GM12878 (cell line): ENCODE data around the gene PIGS.

Experiments
- CEBPB ChIP-seq, 2 experiments: fragments of 150-350 bp in 1 of 2; IDR thresholded peaks; 2 replicates each; pipeline ENCODE4 v1.6.1; 2012 to 2014; ENCODE audit warnings: low read depth in 2 of 2, low read length in 2 of 2, borderline replicate concordance in 1 of 2, inconsistent platforms in 1 of 2
- CTCF ChIP-seq, 3 experiments: IDR thresholded peaks in 2 of 3; conservative IDR thresholded peaks in 1 of 3; 2 replicates each; pipeline ENCODE4 v1.5.1; 2011; ENCODE audit warnings: low read depth in 3 of 3, low read length in 3 of 3, mild to moderate bottlenecking in 3 of 3, control low read depth in 2 of 3, moderate library complexity in 2 of 3, inconsistent platforms in 1 of 3, mixed read lengths in 1 of 3; ENCODE audit not compliant: control insufficient read depth in 2 of 3, insufficient read depth in 1 of 3; ENCODE audit errors: extremely low read depth in 1 of 3
- EP300 ChIP-seq, 2 experiments: fragments of 150-350 bp in 1 of 2; IDR thresholded peaks; 2 replicates each; pipeline ENCODE4 v1.6.1; 2011 to 2012; ENCODE audit warnings: low read depth in 2 of 2, low read length in 2 of 2, borderline replicate concordance in 1 of 2, improper control_type of control experiment in 1 of 2, inconsistent platforms in 1 of 2; ENCODE audit not compliant: control insufficient read depth in 1 of 2
- ETV6 ChIP-seq, 2 experiments: fragments of 450-650 bp in 1 of 2; IDR thresholded peaks in 1 of 2; conservative IDR thresholded peaks in 1 of 2; 2 replicates each; pipeline ENCODE4 v1.6.1; 2014; ENCODE audit warnings: antibody characterized with exemption in 1 of 2, borderline replicate concordance in 1 of 2, low read depth in 1 of 2, mild to moderate bottlenecking in 1 of 2, moderate library complexity in 1 of 2
- GABPA ChIP-seq: IDR thresholded peaks from 2 replicates; pipeline ENCODE4 v1.6.1; 2014; ENCODE audit warnings: antibody characterized with exemption, low read depth, mild to moderate bottlenecking, inconsistent platforms
- JUND ChIP-seq: IDR thresholded peaks from 2 replicates; pipeline ENCODE4 v1.6.1; 2012; ENCODE audit warnings: low read depth, mild to moderate bottlenecking, low read length, improper control_type of control experiment, moderate library complexity
- MAX ChIP-seq: IDR thresholded peaks from 2 replicates; pipeline ENCODE4 v1.6.1; 2012; ENCODE audit warnings: low read depth, low read length, improper control_type of control experiment
- MTA3 ChIP-seq: IDR thresholded peaks from 2 replicates; pipeline ENCODE4 v1.6.1; 2012; ENCODE audit warnings: low read length, inconsistent platforms, borderline replicate concordance
- POLR2A ChIP-seq: IDR thresholded peaks from 2 replicates; pipeline ENCODE4 v1.6.1; 2011; ENCODE audit warnings: low read depth, mild to moderate bottlenecking, low read length
- RCOR1 ChIP-seq: conservative IDR thresholded peaks from 2 replicates; pipeline ENCODE4 v1.6.1; 2012; ENCODE audit warnings: low read depth, low read length, improper control_type of control experiment
- SMAD1 ChIP-seq: fragments of 450-650 bp; IDR thresholded peaks from 2 replicates; pipeline ENCODE4 v1.6.1; 2018; ENCODE audit warnings: mild to moderate bottlenecking, low read depth; ENCODE audit not compliant: partially characterized antibody
- TF ChIP-seq, protein P1 (sequence below): IDR thresholded peaks from 2 replicates; pipeline ENCODE4 v1.6.1; 2011; ENCODE audit warnings: low read depth, low read length, improper control_type of control experiment, borderline replicate concordance
- TF ChIP-seq, protein P2 (sequence below): fragments of 450-650 bp; formaldehyde crosslinking; IDR thresholded peaks from 2 replicates; pipeline ENCODE4 v1.4.0; 2020; ENCODE audit warnings: mild to moderate bottlenecking, moderate library complexity

- TF ChIP-seq MAX (no peak), CEBPB (IDR thresholded peaks at IDR 0.05; ENCODE audit: borderline replicate concordance in 1 of 2, low read depth in 2 of 2, low read length in 2 of 2) (no peak), CTCF (IDR thresholded peaks at IDR 0.05 in 2 of 3, conservative IDR thresholded peaks at IDR 0.05 in 1 of 3; ENCODE audit: control insufficient read depth in 2 of 3, extremely low read depth in 1 of 3, insufficient read depth in 1 of 3, low read depth in 3 of 3, low read length in 3 of 3) (no peak), SMAD1 (no peak), EP300 (IDR thresholded peaks at IDR 0.05; ENCODE audit: borderline replicate concordance in 1 of 2, control insufficient read depth in 1 of 2, low read depth in 2 of 2, low read length in 2 of 2) (no peak), JUND (no peak), GABPA (no peak), ETV6 (conservative IDR thresholded peaks at IDR 0.05 in 1 of 2, IDR thresholded peaks at IDR 0.05 in 1 of 2; ENCODE audit: borderline replicate concordance in 1 of 2, low read depth in 1 of 2) (no peak), POLR2A (no peak), MTA3 (no peak), RCOR1 (no peak)
- TF ChIP-seq, protein P1, sequence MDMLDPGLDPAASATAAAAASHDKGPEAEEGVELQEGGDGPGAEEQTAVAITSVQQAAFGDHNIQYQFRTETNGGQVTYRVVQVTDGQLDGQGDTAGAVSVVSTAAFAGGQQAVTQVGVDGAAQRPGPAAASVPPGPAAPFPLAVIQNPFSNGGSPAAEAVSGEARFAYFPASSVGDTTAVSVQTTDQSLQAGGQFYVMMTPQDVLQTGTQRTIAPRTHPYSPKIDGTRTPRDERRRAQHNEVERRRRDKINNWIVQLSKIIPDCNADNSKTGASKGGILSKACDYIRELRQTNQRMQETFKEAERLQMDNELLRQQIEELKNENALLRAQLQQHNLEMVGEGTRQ = no peak
- TF ChIP-seq, protein P2, sequence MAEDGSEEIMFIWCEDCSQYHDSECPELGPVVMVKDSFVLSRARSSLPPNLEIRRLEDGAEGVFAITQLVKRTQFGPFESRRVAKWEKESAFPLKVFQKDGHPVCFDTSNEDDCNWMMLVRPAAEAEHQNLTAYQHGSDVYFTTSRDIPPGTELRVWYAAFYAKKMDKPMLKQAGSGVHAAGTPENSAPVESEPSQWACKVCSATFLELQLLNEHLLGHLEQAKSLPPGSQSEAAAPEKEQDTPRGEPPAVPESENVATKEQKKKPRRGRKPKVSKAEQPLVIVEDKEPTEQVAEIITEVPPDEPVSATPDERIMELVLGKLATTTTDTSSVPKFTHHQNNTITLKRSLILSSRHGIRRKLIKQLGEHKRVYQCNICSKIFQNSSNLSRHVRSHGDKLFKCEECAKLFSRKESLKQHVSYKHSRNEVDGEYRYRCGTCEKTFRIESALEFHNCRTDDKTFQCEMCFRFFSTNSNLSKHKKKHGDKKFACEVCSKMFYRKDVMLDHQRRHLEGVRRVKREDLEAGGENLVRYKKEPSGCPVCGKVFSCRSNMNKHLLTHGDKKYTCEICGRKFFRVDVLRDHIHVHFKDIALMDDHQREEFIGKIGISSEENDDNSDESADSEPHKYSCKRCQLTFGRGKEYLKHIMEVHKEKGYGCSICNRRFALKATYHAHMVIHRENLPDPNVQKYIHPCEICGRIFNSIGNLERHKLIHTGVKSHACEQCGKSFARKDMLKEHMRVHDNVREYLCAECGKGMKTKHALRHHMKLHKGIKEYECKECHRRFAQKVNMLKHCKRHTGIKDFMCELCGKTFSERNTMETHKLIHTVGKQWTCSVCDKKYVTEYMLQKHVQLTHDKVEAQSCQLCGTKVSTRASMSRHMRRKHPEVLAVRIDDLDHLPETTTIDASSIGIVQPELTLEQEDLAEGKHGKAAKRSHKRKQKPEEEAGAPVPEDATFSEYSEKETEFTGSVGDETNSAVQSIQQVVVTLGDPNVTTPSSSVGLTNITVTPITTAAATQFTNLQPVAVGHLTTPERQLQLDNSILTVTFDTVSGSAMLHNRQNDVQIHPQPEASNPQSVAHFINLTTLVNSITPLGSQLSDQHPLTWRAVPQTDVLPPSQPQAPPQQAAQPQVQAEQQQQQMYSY (CRISPR knock-in tag) = no peak
Measured at GRCh38 chr17:28610376-28610775, 39.1 kb upstream of the PIGS start.
